Spleen (tissue), 11 donors: Measurements from ENCODE around the gene HOXB9. TPM values are rescaled to one million over a fixed set of nuclear protein-coding genes. Genes with fewer than 3 reads are reported as not detected.

Experiments used
- DNase-seq: peaks from one replicate; pipeline ENCODE4 v3.0.0-alpha.2; 2020
- H3K27ac ChIP-seq, 8 donors: fragments of 200-600 bp; sonication (generic) in 7 of 8; 1 replicate in 4 of 8; 2 replicates in 4 of 8; pipeline versions ENCODE4 v1.5.0 to v1.8.0; 2016 to 2021; ENCODE audit warnings: inconsistent platforms in 4 of 8, mild to moderate bottlenecking in 4 of 8, moderate library complexity in 1 of 8
- H3K27me3 ChIP-seq, 7 donors: fragments of 200-600 bp; sonication (generic) in 6 of 7; replicated peaks in 1 of 7; 1 replicate in 4 of 7; 2 replicates in 3 of 7; pipeline versions ENCODE4 v1.5.0 to v1.8.0; 2016 to 2021; ENCODE audit warnings: inconsistent platforms in 3 of 7, mild to moderate bottlenecking in 1 of 7
- H3K36me3 ChIP-seq, 6 donors: fragments of 200-600 bp; sonication (generic) in 5 of 6; 1 replicate in 4 of 6; 2 replicates in 2 of 6; pipeline versions ENCODE4 v1.5.0 to v1.8.0; 2016 to 2021; ENCODE audit warnings: inconsistent platforms in 2 of 6
- H3K4me1 ChIP-seq, 6 donors: fragments of 200-600 bp; sonication (generic) in 5 of 6; 1 replicate in 3 of 6; 2 replicates in 3 of 6; pipeline versions ENCODE4 v1.5.0 to v1.8.0; 2016 to 2021; ENCODE audit warnings: inconsistent platforms in 3 of 6
- H3K4me3 ChIP-seq, 8 donors: fragments of 200-600 bp; sonication (generic) in 7 of 8; 1 replicate in 4 of 8; 2 replicates in 4 of 8; pipeline versions ENCODE4 v1.5.0 to v1.8.0; 2016 to 2021; ENCODE audit warnings: inconsistent platforms in 4 of 8, mild to moderate bottlenecking in 4 of 8, moderate library complexity in 2 of 8
- H3K9me3 ChIP-seq, 8 donors: fragments of 200-600 bp; sonication (generic) in 7 of 8; 1 replicate in 4 of 8; 2 replicates in 4 of 8; pipeline versions ENCODE4 v1.5.0 to v1.8.0; 2016 to 2021; ENCODE audit warnings: inconsistent platforms in 4 of 8
- POLR2A ChIP-seq, 3 donors: fragments of 450-650 bp; IDR thresholded peaks; one replicate each; pipeline ENCODE4 v1.5.1; 2017; ENCODE audit warnings: antibody characterized with exemption in 3 of 3, mild to moderate bottlenecking in 1 of 3
- POLR2AphosphoS5 ChIP-seq, 3 donors: sonication (generic); formaldehyde crosslinking; IDR thresholded peaks; one replicate each; pipeline ENCODE4 v1.5.1; 2017; ENCODE audit warnings: antibody characterized with exemption in 3 of 3
- WGBS, 5 donors: extraction: QIAGEN DNeasy Blood & Tissue Kit in 3 of 5; methylation state at CpG; one replicate each; pipeline versions ENCODE4 v1.1.5 to v1.1.7; 2013 to 2018; 5-methylcytosine and 5-hydroxymethylcytosine counted together
- intact Hi-C: fragments of 100-400 bp; cut with DNase I; formaldehyde crosslinking; loops from one replicate; pipeline ENCODE4 v1.15.0; 2023; ENCODE audit warnings: low total_unique reads
- polyA plus RNA-seq, 3 donors: library from polyadenylated mRNA; stranded (reverse); fragments of 200-250 nt; gene quantifications; one replicate each; pipeline ENCODE4 v1.2.1, GENCODE V29; 2013
- total RNA-seq, 7 donors: library from RNA; depleted of rRNA in 3 of 7; stranded (reverse); fragments of >200 nt in 3 of 7; fragmentation: NEBNext Ultra II Directional in 4 of 7; extraction: Animal tissue kit (Norgen Biotek cat#: 25700) in 4 of 7; gene quantifications; one replicate each; pipeline versions ENCODE4 v1.1.0 to v1.2.1, GENCODE V29; 2016 to 2021
- TF ChIP-seq, protein P1 (sequence below), 11 experiments: fragments of 200-600 bp in 7 of 11; fragments of 450-650 bp in 4 of 11; sonication (generic) in 4 of 11; IDR thresholded peaks in 8 of 11; conservative IDR thresholded peaks in 3 of 11; 1 replicate in 7 of 11; 2 replicates in 4 of 11; pipeline versions ENCODE4 v1.4.0 to v1.8.0; 2016 to 2021; ENCODE audit warnings: antibody characterized with exemption in 11 of 11, inconsistent platforms in 4 of 11, mild to moderate bottlenecking in 1 of 11
- donor health status: healthy with polysubstance abuse.
- donor health status: DM: no; HTN: no; CAD: no; lungs with moderate emphysema.
- donor health status: DM: no; HTN: no; CAD: no.
- donor health status: Bipolar disorder and iron deficiency.
- donor health status: healthy.
- donor health status: DM: no; HTN: no; CAD: no.
- donor health status: DM: yes; HTN: yes; CAD: no.

Gene HOXB9
- total and polyA plus RNA-seq, 10 donors, result 0.10 to 0.50 (median 0.42) TPM; not detected in 5

DNA sequence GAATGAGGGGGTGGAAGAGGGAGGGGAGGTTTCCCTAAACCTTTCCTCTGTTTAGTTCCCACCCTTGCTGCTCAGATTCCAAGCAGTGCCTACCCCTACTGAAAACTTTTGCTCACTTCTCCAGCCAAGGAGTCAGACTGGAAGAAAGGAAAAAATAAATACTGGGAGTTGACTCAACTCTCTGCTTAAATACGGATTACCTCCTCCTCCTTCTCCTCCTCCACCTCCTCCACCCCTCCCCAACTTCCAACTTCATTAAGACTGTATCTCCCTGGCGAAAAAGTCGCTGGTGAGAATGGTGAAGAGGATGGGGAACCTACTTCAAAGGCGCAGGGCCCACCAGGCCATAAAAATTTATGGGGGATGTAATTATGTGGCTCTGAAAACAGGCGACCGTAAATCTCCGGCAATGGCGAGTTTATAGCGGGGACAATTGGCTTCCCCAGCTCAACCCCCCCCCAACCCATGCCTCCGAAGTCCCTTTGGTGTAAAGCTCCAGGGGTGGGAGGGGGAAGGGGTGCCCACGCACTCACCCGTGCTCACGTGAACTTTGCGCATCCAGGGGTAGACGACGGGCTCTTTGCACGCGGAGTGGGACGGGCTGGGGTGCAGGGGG lies 48.7 kb downstream of the HOXB9 start:
- H3K4me1 ChIP-seq, result peaks cover 7 to 74% (median 51%) of the 10 kb centered on the region in 6 donors
- 2 to 4% (median 3%) methylated on average over 10 to 19 of the region's 19 CpGs for WGBS, 5 donors
- no peaks in the 10 kb centered on the region for H3K36me3 ChIP-seq
- H3K4me3 ChIP-seq, result peak overlapping the region; percentile 55 to 85 (median 63)
- no peak for DNase-seq
- intact Hi-C loops, result no loop called here
- no peaks in the 10 kb centered on the region for H3K9me3 ChIP-seq
- TF ChIP-seq POLR2A (IDR thresholded peaks at IDR 0.05), result no peak
- TF ChIP-seq POLR2AphosphoS5 (IDR thresholded peaks at IDR 0.05), result no peak
- TF ChIP-seq, protein P1, sequence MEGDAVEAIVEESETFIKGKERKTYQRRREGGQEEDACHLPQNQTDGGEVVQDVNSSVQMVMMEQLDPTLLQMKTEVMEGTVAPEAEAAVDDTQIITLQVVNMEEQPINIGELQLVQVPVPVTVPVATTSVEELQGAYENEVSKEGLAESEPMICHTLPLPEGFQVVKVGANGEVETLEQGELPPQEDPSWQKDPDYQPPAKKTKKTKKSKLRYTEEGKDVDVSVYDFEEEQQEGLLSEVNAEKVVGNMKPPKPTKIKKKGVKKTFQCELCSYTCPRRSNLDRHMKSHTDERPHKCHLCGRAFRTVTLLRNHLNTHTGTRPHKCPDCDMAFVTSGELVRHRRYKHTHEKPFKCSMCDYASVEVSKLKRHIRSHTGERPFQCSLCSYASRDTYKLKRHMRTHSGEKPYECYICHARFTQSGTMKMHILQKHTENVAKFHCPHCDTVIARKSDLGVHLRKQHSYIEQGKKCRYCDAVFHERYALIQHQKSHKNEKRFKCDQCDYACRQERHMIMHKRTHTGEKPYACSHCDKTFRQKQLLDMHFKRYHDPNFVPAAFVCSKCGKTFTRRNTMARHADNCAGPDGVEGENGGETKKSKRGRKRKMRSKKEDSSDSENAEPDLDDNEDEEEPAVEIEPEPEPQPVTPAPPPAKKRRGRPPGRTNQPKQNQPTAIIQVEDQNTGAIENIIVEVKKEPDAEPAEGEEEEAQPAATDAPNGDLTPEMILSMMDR (IDR thresholded peaks at IDR 0.05 in 8 of 11, conservative IDR thresholded peaks at IDR 0.05 in 3 of 11), result no peak
- H3K27me3 ChIP-seq, result peaks cover 2 to 76% (median 57%) of the 10 kb centered on the region in 7 donors
- peak overlapping the region in 7 of 8 donors; percentile 79 to 89 (median 83) for H3K27ac ChIP-seq

DNA sequence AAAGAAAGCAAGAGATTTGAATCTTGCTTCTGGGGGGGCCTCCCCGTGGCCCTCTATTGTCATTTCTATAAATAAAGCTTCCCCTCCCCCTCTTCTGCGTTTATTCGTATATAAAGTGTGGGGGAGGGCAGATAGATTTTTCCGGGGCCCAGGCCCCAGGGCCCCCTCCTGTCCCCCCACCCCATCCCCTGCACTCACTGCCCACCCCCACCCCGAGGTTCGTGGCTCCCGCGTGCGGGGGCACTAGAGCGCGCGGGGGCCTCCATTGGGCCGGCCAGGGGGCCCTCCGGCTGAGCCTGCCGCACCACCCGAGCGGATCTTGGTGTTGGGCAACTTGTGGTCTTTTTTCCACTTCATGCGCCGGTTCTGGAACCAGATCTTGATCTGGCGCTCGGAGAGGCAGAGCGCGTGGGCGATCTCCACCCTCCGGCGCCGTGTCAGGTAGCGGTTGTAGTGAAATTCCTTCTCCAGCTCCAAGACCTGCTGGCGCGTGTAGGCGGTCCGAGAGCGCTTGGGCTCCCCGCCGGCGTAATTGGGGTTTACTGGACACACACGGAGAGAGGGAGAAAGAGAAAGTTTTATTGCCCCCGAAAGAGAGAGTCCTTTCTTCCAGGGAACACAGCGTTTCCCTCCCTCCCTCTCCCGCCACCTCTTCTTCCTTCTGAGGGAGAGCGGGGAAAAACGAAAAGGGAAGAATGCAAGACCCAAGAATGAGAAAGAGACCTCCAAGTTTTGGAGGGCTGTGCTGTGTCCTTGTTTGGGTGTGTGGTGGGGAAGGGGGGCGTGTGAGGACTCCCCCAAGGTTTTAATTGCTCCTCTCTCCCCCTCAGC lies 49.5 kb downstream of the HOXB9 start:
- 21 to 37% (median 29%) methylated on average over 21 to 43 of the region's 43 CpGs for WGBS, 5 donors
- H3K4me1 ChIP-seq, result peaks cover 5 to 73% (median 44%) of the 10 kb centered on the region in 6 donors
- H3K27me3 ChIP-seq, result peaks cover 0 to 68% (median 50%) of the 10 kb centered on the region in 7 donors
- no peaks in the 10 kb centered on the region for H3K9me3 ChIP-seq
- no peak for DNase-seq
- H3K27ac ChIP-seq, result peak overlapping the region; percentile 23 to 89 (median 81)
- H3K36me3 ChIP-seq, result no peaks in the 10 kb centered on the region
- peak overlapping the region in 6 of 8 donors; percentile 15 to 85 (median 61) for H3K4me3 ChIP-seq
- intact Hi-C loops, result no loop called here
- TF ChIP-seq, protein P1 (IDR thresholded peaks at IDR 0.05 in 8 of 11, conservative IDR thresholded peaks at IDR 0.05 in 3 of 11), result no peak
- TF ChIP-seq POLR2A (IDR thresholded peaks at IDR 0.05) (no peak), POLR2AphosphoS5 (IDR thresholded peaks at IDR 0.05) (peak in 1 of 3 donors; percentile 43)

DNA sequence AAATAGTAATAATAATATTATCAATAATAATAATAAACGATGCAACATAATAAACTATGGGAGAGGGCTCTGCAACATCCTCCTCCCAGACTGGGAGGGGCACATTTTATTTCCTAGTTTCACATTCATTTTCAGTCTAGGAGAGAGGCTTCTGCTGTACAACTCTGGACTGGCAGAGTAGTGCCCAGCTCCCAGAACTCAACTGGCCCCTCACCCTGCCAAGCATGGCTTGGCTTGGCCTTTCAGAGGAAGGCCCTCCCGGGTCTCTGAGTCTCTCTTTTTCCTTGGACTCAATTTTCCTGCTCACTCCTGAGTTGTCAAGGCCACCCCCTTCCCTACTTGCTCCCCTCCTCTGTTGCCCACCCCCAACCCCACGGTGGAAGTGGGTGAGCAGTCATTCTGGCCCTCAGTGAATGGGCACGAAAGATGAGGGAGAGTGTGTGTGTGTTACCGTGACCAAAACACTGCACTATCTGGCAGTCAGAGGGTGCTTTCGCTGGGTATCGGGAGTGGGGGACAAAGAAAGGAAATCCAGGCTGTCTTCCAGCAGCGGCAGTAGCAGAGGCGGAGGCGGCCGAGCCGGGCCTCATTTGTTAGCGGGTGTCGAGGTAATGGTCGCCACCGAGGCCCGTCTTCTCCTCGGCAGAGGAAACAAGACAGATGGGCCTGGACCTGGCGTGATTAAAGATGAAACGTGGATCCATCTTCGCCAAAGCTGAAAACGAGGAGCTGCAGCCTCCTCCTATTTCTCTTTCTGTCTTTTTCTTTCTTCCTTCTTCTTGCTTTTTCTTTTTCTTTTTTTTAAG lies 50.3 kb downstream of the HOXB9 start:
- Histone ChIP-seq H3K36me3 (no peaks in the 10 kb centered on the region), H3K4me3 (peak overlapping the region in 3 of 8 donors; percentile 55 to 85 (median 70)), H3K9me3 (no peaks in the 10 kb centered on the region), H3K27me3 (peaks cover 0 to 61% (median 41%) of the 10 kb centered on the region in 7 donors), H3K4me1 (peaks cover 5 to 65% (median 40%) of the 10 kb centered on the region in 6 donors), H3K27ac (peak overlapping the region; percentile 23 to 89 (median 81))
- intact Hi-C loops, result no loop called here
- TF ChIP-seq POLR2A (IDR thresholded peaks at IDR 0.05), result no peak
- TF ChIP-seq POLR2AphosphoS5 (IDR thresholded peaks at IDR 0.05), result peak in 2 of 3 donors; percentile 9 to 34
- DNase-seq, result no peak
- WGBS, 5 donors, result 48 to 65% (median 61%) methylated on average over 22 of the region's 22 CpGs

DNA sequence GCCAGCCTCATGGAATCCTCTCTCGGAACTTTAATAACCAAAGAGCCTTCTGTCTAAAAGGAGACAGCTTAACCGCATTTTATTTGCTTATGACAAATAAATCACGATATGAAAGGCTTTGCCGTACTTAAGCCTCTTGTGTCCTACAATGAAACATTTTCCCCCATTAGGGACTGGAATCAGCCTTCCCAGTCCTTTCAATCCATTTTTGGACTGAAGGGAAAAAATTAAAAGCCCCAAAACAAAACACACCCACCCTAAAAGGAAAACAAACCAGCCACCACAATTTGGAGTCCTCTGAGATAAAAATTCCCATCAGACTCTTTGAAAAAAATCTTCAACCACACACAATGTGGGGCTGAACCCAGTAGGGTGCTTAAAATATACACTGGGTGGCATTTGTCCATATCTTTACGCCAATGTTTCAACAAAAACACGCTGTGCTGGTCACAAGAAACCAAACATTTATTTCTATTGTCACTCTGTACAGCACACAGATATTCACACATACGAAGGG lies 51.0 kb downstream of the HOXB9 start:
- Histone ChIP-seq H3K27me3 (peaks cover 0 to 61% (median 34%) of the 10 kb centered on the region in 7 donors), H3K27ac (peak overlapping the region in 7 of 8 donors; percentile 58 to 89 (median 83)), H3K36me3 (no peaks in the 10 kb centered on the region), H3K9me3 (no peaks in the 10 kb centered on the region), H3K4me1 (peaks cover 5 to 58% (median 40%) of the 10 kb centered on the region in 6 donors), H3K4me3 (peak overlapping the region in 1 of 8 donors; percentile 85)
- no peak for DNase-seq
- TF ChIP-seq, protein P1 (IDR thresholded peaks at IDR 0.05 in 8 of 11, conservative IDR thresholded peaks at IDR 0.05 in 3 of 11), result no peak
- TF ChIP-seq POLR2AphosphoS5 (IDR thresholded peaks at IDR 0.05), result no peak
- TF ChIP-seq POLR2A (IDR thresholded peaks at IDR 0.05), result no peak
- intact Hi-C loops, result no loop called here
- 66 to 84% (median 74%) methylated on average over 7 of the region's 7 CpGs for WGBS, 5 donors
